Neural crest cell (in vitro differentiated cells): ENCODE measurements around the gene SIGLEC7. TPM values are rescaled to one million over a fixed set of nuclear protein-coding genes. Genes with fewer than 3 reads are reported as not detected.

Source experiments
- DNase-seq: peaks from one replicate; pipeline ENCODE4 v3.0.0; 2021; ENCODE audit warnings: low read depth, mixed read lengths, low spot score
- H3K27ac Mint-ChIP-seq: one replicate; pipeline ENCODE4 v1.8.0; 2021; ENCODE audit warnings: mild to moderate bottlenecking, mixed read lengths; ENCODE audit not compliant: unreplicated experiment
- H3K27me3 Mint-ChIP-seq: 2 replicates; pipeline ENCODE4 v1.8.0; 2021; ENCODE audit warnings: low read depth, mild to moderate bottlenecking, mixed read lengths
- H3K36me3 Mint-ChIP-seq: 2 replicates; pipeline ENCODE4 v1.8.0; 2021; ENCODE audit warnings: low read depth, mild to moderate bottlenecking, mixed read lengths
- H3K4me1 Mint-ChIP-seq: 2 replicates; pipeline ENCODE4 v1.8.0; 2021; ENCODE audit warnings: mixed read lengths
- H3K4me3 Mint-ChIP-seq: one replicate; pipeline ENCODE4 v1.8.0; 2021; ENCODE audit warnings: mild to moderate bottlenecking, mixed read lengths
- H3K9me3 Mint-ChIP-seq: 2 replicates; pipeline ENCODE4 v1.8.0; 2021; ENCODE audit warnings: mixed read lengths
- CTCF ChIP-seq: fragments of 200-600 bp; sonication (generic); conservative IDR thresholded peaks from 2 replicates; pipeline ENCODE4 v1.5.0; 2021; ENCODE audit warnings: antibody characterized with exemption, mild to moderate bottlenecking
- total RNA-seq: library from RNA; stranded (reverse); gene quantifications from 2 replicates; pipeline ENCODE4 v1.2.1, GENCODE V29; 2021

SIGLEC7 gene
- total RNA-seq, 1 donor from 2014 or later = not detected

- H3K4me3 Mint-ChIP-seq = no peak overlapping the region
- H3K27ac Mint-ChIP-seq = no peak overlapping the region
- no peaks in the 10 kb centered on the region for H3K36me3 Mint-ChIP-seq
- H3K4me1 Mint-ChIP-seq = no peaks in the 10 kb centered on the region
- no peaks in the 10 kb centered on the region for H3K9me3 Mint-ChIP-seq
- no peak for DNase-seq
- TF ChIP-seq CTCF = no peak
- H3K27me3 Mint-ChIP-seq = peaks cover 30% of the 10 kb centered on the region
These were observed 39.9 kb downstream of the SIGLEC7 start for GRCh38 chr19:51181913-51182419.

- no peak for TF ChIP-seq CTCF
- Mint-ChIP-seq H3K36me3 (no peaks in the 10 kb centered on the region), H3K27me3 (peaks cover 22% of the 10 kb centered on the region), H3K4me3 (no peak overlapping the region), H3K4me1 (no peaks in the 10 kb centered on the region), H3K27ac (no peak overlapping the region), H3K9me3 (no peaks in the 10 kb centered on the region)
- no peak for DNase-seq
These were observed 41.5 kb downstream of the SIGLEC7 start for GRCh38 chr19:51183629-51184028.

GRCh38 chr19:51185069-51185867, 43.2 kb downstream of the SIGLEC7 start:
- Mint-ChIP-seq H3K27ac (no peak overlapping the region), H3K36me3 (no peaks in the 10 kb centered on the region), H3K27me3 (peaks cover 13% of the 10 kb centered on the region), H3K4me1 (no peaks in the 10 kb centered on the region), H3K4me3 (no peak overlapping the region), H3K9me3 (no peaks in the 10 kb centered on the region)
- no peak for TF ChIP-seq CTCF
- DNase-seq = no peak

GRCh38 chr19:51185868-51186215, 43.7 kb downstream of the SIGLEC7 start:
- Mint-ChIP-seq H3K9me3 (no peaks in the 10 kb centered on the region), H3K4me1 (no peaks in the 10 kb centered on the region), H3K36me3 (no peaks in the 10 kb centered on the region), H3K27me3 (peaks cover 11% of the 10 kb centered on the region), H3K27ac (no peak overlapping the region), H3K4me3 (no peak overlapping the region)
- no peak for DNase-seq
- no peak for TF ChIP-seq CTCF

- Mint-ChIP-seq H3K27me3 (peaks cover 13% of the 10 kb centered on the region), H3K9me3 (no peaks in the 10 kb centered on the region), H3K36me3 (no peaks in the 10 kb centered on the region), H3K4me3 (no peak overlapping the region), H3K27ac (no peak overlapping the region), H3K4me1 (no peaks in the 10 kb centered on the region)
- TF ChIP-seq CTCF = no peak
- DNase-seq = no peak
These were observed 44.2 kb downstream of the SIGLEC7 start for GRCh38 chr19:51186323-51186722.
